HG03175 (cell line): ENCODE data around the gene SMCO4.

Experiments
- ATAC-seq: cut with Tn5 transposase; IDR thresholded peaks from one replicate; pipeline ENCODE4 v1.9.1; 2021; ENCODE audit warnings: mild to moderate bottlenecking, moderate library complexity; ENCODE audit not compliant: unreplicated experiment

SMCO4 gene

GRCh38 chr11:93560199-93560932, 17.2 kb upstream of the SMCO4 start:
- no peak for ATAC-seq

- ATAC-seq, result no peak
These were observed 16.5 kb upstream of the SMCO4 start for GRCh38 chr11:93559681-93560080.

- no peak for ATAC-seq
These were observed 9.7 kb upstream of the SMCO4 start for GRCh38 chr11:93552874-93553273.

GRCh38 chr11:93549976-93550375, 6.8 kb upstream of the SMCO4 start:
- ATAC-seq, result no peak

GRCh38 chr11:93548679-93549319, 5.6 kb upstream of the SMCO4 start:
- no peak for ATAC-seq

GRCh38 chr11:93547773-93548172, 4.6 kb upstream of the SMCO4 start:
- no peak for ATAC-seq

GRCh38 chr11:93547028-93547427, 3.8 kb upstream of the SMCO4 start:
- no peak for ATAC-seq

- no peak for ATAC-seq
These were observed 2.4 kb upstream of the SMCO4 start for GRCh38 chr11:93545566-93545965.

GRCh38 chr11:93542811-93543229, 371 bp downstream of the SMCO4 start:
- peak; percentile 48 for ATAC-seq

GRCh38 chr11:93541884-93542810, 1.0 kb downstream of the SMCO4 start:
- peak; percentile 59 for ATAC-seq

- no peak for ATAC-seq
These were observed 2.2 kb downstream of the SMCO4 start for GRCh38 chr11:93540896-93541553.

- no peak for ATAC-seq
These were observed 2.9 kb downstream of the SMCO4 start for GRCh38 chr11:93540337-93540736.

GRCh38 chr11:93537767-93538261, 5.4 kb downstream of the SMCO4 start:
- no peak for ATAC-seq

- ATAC-seq, result no peak
These were observed 6.1 kb downstream of the SMCO4 start for GRCh38 chr11:93537049-93537448.

- peak; percentile 14 for ATAC-seq
These were observed 6.9 kb downstream of the SMCO4 start for GRCh38 chr11:93536101-93536861.

- ATAC-seq, result peak; percentile 55
These were observed 7.6 kb downstream of the SMCO4 start for GRCh38 chr11:93535578-93535977.

GRCh38 chr11:93532806-93533205, 10.4 kb downstream of the SMCO4 start:
- no peak for ATAC-seq

- ATAC-seq, result no peak
These were observed 10.9 kb downstream of the SMCO4 start for GRCh38 chr11:93532281-93532789.

GRCh38 chr11:93530468-93530826, 12.7 kb downstream of the SMCO4 start:
- ATAC-seq, result no peak
